Endothelial cell of umbilical vein (primary cell): ENCODE data around the gene FAM193A.

ENCODE experiments used
- EZH2 ChIP-seq: IDR thresholded peaks from 2 replicates; pipeline ENCODE4 v1.6.1; 2012; ENCODE audit warnings: borderline replicate concordance, low read depth, mild to moderate bottlenecking, moderate library complexity, low read length, inconsistent platforms; ENCODE audit not compliant: severe bottlenecking
- FOS ChIP-seq: IDR thresholded peaks from 2 replicates; pipeline ENCODE4 v1.6.1; 2011; ENCODE audit warnings: mild to moderate bottlenecking, low read length, moderate library complexity, borderline replicate concordance; ENCODE audit not compliant: insufficient read depth
- GATA2 ChIP-seq: IDR thresholded peaks from 2 replicates; pipeline ENCODE4 v1.7.0; 2011; ENCODE audit warnings: low read depth, mild to moderate bottlenecking, moderate library complexity, mixed read lengths, low read length; ENCODE audit not compliant: insufficient read length, insufficient read depth
- JUN ChIP-seq: IDR thresholded peaks from 2 replicates; pipeline ENCODE4 v1.6.1; 2011; ENCODE audit warnings: borderline replicate concordance, low read depth; ENCODE audit not compliant: insufficient read length, insufficient read depth
- MAX ChIP-seq: IDR thresholded peaks from 2 replicates; pipeline ENCODE4 v1.6.1; 2011; ENCODE audit not compliant: insufficient read depth, insufficient read length
- MYC ChIP-seq: IDR thresholded peaks from one replicate; pipeline ENCODE4 v1.6.1; 2011; ENCODE audit warnings: mild to moderate bottlenecking, low read depth, low read length
- POLR2A ChIP-seq: IDR thresholded peaks from 2 replicates; pipeline ENCODE4 v1.6.1; 2012; ENCODE audit warnings: low read depth, mild to moderate bottlenecking, control low read depth, low read length
- POLR2AphosphoS5 ChIP-seq: IDR thresholded peaks from 2 replicates; pipeline ENCODE4 v1.6.1; 2012; ENCODE audit warnings: low read depth, mild to moderate bottlenecking, control low read depth, low read length, moderate library complexity; ENCODE audit not compliant: insufficient read depth
- TF ChIP-seq, protein P1 (sequence below), 2 donors: IDR thresholded peaks; 1 replicate in 1 of 2; 2 replicates in 1 of 2; pipeline ENCODE4 v1.5.1; 2011; ENCODE audit warnings: low read length in 2 of 2, mild to moderate bottlenecking in 2 of 2, moderate library complexity in 2 of 2, control low read depth in 1 of 2, inconsistent platforms in 1 of 2, low read depth in 1 of 2; ENCODE audit not compliant: insufficient read depth in 1 of 2; ENCODE audit errors: extremely low read depth in 1 of 2

DNA sequence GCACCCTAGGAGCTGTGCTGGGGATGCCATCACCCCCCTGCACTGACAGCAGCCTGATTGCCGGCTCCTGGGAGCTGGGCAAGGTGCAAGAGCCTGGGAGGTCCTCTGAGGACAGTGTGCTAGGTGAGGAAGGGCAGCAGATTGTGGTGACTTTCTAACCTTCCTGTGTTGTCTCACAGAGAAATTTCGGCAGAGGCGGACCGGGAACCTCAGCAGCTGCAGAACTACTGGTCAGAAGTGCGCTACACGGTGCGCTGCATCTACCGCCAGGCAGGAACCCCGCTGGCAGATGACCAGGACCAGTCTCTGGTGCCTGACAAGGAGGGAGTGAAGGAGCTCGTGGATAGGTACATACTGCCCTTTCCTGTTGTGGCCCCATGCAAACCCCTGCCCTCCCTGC lies 89.8 kb downstream of the FAM193A start:
- TF ChIP-seq, protein P1, sequence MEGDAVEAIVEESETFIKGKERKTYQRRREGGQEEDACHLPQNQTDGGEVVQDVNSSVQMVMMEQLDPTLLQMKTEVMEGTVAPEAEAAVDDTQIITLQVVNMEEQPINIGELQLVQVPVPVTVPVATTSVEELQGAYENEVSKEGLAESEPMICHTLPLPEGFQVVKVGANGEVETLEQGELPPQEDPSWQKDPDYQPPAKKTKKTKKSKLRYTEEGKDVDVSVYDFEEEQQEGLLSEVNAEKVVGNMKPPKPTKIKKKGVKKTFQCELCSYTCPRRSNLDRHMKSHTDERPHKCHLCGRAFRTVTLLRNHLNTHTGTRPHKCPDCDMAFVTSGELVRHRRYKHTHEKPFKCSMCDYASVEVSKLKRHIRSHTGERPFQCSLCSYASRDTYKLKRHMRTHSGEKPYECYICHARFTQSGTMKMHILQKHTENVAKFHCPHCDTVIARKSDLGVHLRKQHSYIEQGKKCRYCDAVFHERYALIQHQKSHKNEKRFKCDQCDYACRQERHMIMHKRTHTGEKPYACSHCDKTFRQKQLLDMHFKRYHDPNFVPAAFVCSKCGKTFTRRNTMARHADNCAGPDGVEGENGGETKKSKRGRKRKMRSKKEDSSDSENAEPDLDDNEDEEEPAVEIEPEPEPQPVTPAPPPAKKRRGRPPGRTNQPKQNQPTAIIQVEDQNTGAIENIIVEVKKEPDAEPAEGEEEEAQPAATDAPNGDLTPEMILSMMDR (IDR thresholded peaks at IDR 0.05; ENCODE audit: extremely low read depth in 1 of 2, insufficient read depth in 1 of 2, low read depth in 1 of 2, low read length in 2 of 2): no peak
- TF ChIP-seq POLR2A (no peak), EZH2 (no peak), MAX (no peak), POLR2AphosphoS5 (no peak), GATA2 (no peak), FOS (no peak), MYC (no peak), JUN (no peak)
